Activated CD8-positive, alpha-beta memory T cell treated with anti-CD3 and anti-CD28 coated beads, Interleukin-2, amount 10 ng/mL, durations not matched to agents 7 days and 5 days (primary cell): Measurements from ENCODE around the gene CTDSP2. TPM values are rescaled to one million over a fixed set of nuclear protein-coding genes. Genes with fewer than 3 reads are reported as not detected.
"Not testable (repeated sequence)": the region's sequence is repeated elsewhere in the genome, so short reads cannot be mapped to it uniquely, and the experiment has no call there.

Source experiments
- ATAC-seq: fragments of 150-1000 bp; cut with Tn5 transposase; one replicate; pipeline ENCODE4 v1.10.0; 2021; ENCODE audit warnings: moderate library complexity
- CTCF ChIA-PET: fragments of 350-600 bp; sonication (Branson Sonifier 250); formaldehyde crosslinking; loops from one replicate; lab custom pipeline; 2021; ENCODE audit warnings: antibody characterized with exemption; lab: Charles Lee
- DNase-seq: peaks from one replicate; pipeline ENCODE4 v3.0.0-alpha.2; 2020
- H3K27ac Mint-ChIP-seq: one replicate; pipeline ENCODE4 v1.8.0; 2021; ENCODE audit warnings: mild to moderate bottlenecking, mixed read lengths
- H3K27me3 Mint-ChIP-seq: one replicate; pipeline ENCODE4 v1.8.0; 2021; ENCODE audit warnings: mixed read lengths
- H3K36me3 Mint-ChIP-seq: one replicate; pipeline ENCODE4 v1.8.0; 2021; ENCODE audit warnings: mild to moderate bottlenecking, mixed read lengths
- H3K4me1 Mint-ChIP-seq: one replicate; pipeline ENCODE4 v1.8.0; 2021; ENCODE audit warnings: mixed read lengths
- H3K4me3 Mint-ChIP-seq: one replicate; pipeline ENCODE4 v1.8.0; 2021; ENCODE audit warnings: mild to moderate bottlenecking, moderate library complexity, mixed read lengths
- H3K9me3 Mint-ChIP-seq: one replicate; pipeline ENCODE4 v1.8.0; 2022; ENCODE audit warnings: low read depth, mixed read lengths
- total RNA-seq, 2 experiments: library from RNA; stranded (reverse); gene quantifications; one replicate each; pipeline ENCODE4 v1.2.3, GENCODE V29; 2021

CTDSP2 gene
- total RNA-seq, 2 experiments from 2014 or later = 76.2 to 103 TPM

DNA sequence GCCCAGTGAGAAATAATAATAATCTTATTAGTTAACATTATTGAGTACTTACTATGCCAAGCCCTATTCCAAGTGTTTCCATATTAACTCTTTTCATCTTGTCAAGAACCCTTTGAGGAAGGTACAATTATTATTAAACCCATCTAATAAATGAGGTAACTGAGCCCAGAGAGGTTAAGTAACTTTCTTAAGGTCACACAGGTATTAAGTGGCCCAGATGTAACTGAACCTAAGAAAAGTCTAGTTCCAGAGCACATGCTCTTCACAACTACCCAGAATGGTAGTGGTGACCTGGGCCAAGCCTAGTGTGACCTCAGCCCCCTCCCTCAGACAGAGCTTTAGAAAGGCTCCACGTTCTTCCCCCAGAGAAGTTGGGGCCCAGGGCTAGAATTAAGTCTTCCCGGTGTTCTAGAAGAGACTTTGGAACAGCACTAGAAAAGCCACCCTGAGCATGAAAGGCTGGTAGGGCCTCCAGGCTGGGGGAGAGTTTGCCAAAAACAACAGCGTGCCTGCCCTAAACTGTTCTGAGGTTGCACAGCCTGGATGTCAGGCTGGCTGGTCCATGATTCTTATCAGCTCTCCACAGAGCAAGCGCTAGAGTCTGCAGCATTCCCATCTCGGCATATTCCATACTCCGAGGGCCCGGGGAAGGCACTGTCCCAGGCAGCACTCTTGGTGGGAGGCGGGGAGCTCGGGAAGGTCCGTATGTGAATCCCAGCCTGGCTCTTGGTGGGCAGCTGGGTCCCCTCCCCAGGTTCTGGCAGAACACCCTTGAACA lies 41.3 kb upstream of the CTDSP2 start:
- H3K27me3 Mint-ChIP-seq = peaks cover 21% of the 10 kb centered on the region
- H3K4me3 Mint-ChIP-seq = no peak overlapping the region
- no peaks in the 10 kb centered on the region for H3K9me3 Mint-ChIP-seq
- no peak for DNase-seq
- CTCF ChIA-PET = interaction anchor here (0.8 to 1.6 kb wide), 5 partner anchors 11 to 52 kb away, joined by 3 to 11 read pairs (median 4); no protein-coding TSS in a partner anchor
- H3K27ac Mint-ChIP-seq = no peak overlapping the region
- ATAC-seq = no peak
- H3K36me3 Mint-ChIP-seq = peaks cover 4% of the 10 kb centered on the region
- peaks cover 13% of the 10 kb centered on the region for H3K4me1 Mint-ChIP-seq

DNA sequence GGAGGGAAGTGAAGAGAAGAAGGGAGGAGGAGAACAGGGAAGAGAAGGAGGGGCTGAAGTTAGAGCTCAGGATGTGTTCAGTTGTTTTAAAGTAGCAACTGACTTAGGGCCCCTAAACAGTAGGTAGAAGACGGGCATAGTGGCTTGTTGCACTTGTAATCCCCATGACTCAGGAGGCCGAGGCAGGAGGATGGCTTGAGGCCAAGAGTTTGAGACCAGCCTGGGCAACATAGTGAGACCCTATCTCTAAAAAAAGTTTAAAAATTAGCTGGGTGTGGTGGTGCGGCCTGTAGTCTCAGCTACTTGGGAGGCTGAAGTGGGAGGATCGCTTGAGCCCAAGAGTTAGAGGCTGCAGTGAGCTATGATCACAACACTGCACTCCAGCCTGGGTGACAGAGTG lies 40.4 kb upstream of the CTDSP2 start:
- not testable (repeated sequence) for ATAC-seq, DNase-seq, H3K36me3 Mint-ChIP-seq, H3K4me3 Mint-ChIP-seq, H3K27ac Mint-ChIP-seq, H3K9me3 Mint-ChIP-seq
- CTCF ChIA-PET = interaction anchor here (1.4 kb wide), 1 partner anchor 51 kb away, joined by 4 read pairs; no protein-coding TSS in a partner anchor
- Mint-ChIP-seq H3K27me3 (peaks cover 17% of the 10 kb centered on the region), H3K4me1 (peaks cover 13% of the 10 kb centered on the region)

DNA sequence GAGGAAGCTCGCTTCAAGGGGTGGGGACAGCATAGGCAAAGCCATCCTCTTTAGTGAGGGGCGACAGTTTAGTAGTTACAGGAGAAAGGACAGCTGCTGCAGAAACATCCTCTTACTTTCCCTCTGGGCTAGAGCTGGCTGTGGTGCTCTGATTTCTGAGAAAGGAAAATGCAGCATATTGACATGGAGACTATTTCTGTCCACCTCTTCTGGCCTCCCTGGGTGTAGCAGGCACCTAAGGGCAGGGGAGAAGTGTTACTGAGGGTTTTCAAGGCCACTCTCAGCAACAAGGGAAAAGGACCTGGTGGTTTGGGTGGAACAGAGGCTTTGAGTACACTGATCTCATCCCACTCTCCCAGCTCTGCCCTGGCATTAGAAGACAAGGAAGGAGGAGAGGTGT lies 40.0 kb upstream of the CTDSP2 start:
- peaks cover 4% of the 10 kb centered on the region for H3K36me3 Mint-ChIP-seq
- H3K4me3 Mint-ChIP-seq = no peak overlapping the region
- CTCF ChIA-PET = interaction anchor here (1.4 kb wide), 1 partner anchor 50 kb away, joined by 4 read pairs; no protein-coding TSS in a partner anchor
- DNase-seq (no peak), ATAC-seq (no peak)
- peaks cover 13% of the 10 kb centered on the region for H3K27me3 Mint-ChIP-seq
- H3K27ac Mint-ChIP-seq = no peak overlapping the region
- H3K4me1 Mint-ChIP-seq = peaks cover 13% of the 10 kb centered on the region
- H3K9me3 Mint-ChIP-seq = no peaks in the 10 kb centered on the region

DNA sequence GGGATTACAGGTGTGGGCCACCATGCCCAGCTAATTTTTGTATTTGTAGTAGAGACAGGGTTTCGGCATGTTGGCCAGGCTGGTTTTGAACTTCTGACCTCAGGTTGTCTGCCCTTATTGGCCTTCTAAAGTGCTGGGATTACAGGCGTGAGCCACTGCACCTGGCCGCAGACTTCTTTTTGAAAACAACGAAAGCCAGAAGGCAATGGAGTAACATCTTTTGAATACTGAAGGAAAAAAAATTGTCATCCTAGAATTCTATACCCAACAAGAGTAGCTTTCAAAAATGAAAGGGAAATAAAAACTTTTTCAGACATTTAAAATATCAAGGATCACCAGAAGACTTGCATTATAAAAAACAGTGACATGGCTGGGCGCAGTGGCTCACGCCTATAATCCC lies 38.7 kb upstream of the CTDSP2 start:
- CTCF ChIA-PET = no interaction called here
- peaks cover 13% of the 10 kb centered on the region for H3K4me1 Mint-ChIP-seq

DNA sequence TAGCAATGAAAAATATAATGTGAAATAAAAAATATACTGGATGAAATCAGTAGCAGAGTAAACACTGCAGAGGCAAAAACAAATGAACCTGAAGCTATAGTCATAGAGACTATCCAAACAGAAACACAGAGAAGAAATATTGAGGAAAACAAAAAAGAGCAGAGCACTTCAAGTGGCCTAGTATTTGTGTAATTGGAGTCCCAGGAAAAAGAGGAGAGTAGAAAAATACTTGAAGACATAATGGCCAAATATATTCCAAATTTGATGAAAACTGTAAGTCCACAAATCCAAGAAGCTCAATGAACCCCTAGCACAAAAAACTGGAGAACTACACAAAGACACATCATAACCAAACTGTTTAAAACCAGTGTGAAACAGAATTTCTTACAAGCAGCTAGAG lies 37.2 kb upstream of the CTDSP2 start:
- CTCF ChIA-PET = no interaction called here
- no peak for ATAC-seq
- peaks cover 4% of the 10 kb centered on the region for H3K36me3 Mint-ChIP-seq
- no peak overlapping the region for H3K27ac Mint-ChIP-seq
- H3K9me3 Mint-ChIP-seq = no peaks in the 10 kb centered on the region
- H3K27me3 Mint-ChIP-seq = peaks cover 3% of the 10 kb centered on the region
- H3K4me1 Mint-ChIP-seq = peaks cover 10% of the 10 kb centered on the region
- no peak overlapping the region for H3K4me3 Mint-ChIP-seq
- DNase-seq = no peak

More for the DNA sequence above, 38.7 kb upstream of the CTDSP2 start:
- no peak overlapping the region for H3K4me3 Mint-ChIP-seq
- no peak overlapping the region for H3K27ac Mint-ChIP-seq
- no peak for DNase-seq
- no peak for ATAC-seq
- peaks cover 4% of the 10 kb centered on the region for H3K36me3 Mint-ChIP-seq
- no peaks in the 10 kb centered on the region for H3K9me3 Mint-ChIP-seq
- H3K27me3 Mint-ChIP-seq = peaks cover 6% of the 10 kb centered on the region

DNA sequence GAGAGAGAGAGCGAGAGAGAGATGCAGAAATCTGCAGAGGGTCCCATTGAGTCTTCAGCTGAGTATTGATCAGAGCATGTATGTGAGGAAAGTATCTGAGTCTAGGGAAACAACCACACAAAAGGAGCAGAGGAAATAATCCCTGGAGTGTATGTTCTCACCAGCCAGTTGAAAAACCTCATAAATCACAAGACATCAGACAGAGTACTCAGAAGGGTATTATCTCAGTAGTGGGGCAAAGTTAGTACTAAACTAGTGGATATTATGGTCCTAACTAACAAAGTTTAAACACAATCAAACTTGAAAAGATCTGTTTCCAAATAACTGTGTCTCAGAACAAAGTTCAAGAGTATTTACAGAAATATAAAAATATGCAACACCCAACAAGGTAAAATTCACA lies 36.5 kb upstream of the CTDSP2 start:
- ATAC-seq (no peak), DNase-seq (no peak)
- Mint-ChIP-seq H3K9me3 (no peaks in the 10 kb centered on the region), H3K36me3 (peaks cover 4% of the 10 kb centered on the region), H3K4me3 (no peak overlapping the region), H3K27ac (no peak overlapping the region), H3K27me3 (peaks cover 2% of the 10 kb centered on the region), H3K4me1 (peaks cover 5% of the 10 kb centered on the region)
- CTCF ChIA-PET = interaction anchor here (0.7 kb wide), 1 partner anchor 21 kb away, joined by 3 read pairs; no protein-coding TSS in a partner anchor

DNA sequence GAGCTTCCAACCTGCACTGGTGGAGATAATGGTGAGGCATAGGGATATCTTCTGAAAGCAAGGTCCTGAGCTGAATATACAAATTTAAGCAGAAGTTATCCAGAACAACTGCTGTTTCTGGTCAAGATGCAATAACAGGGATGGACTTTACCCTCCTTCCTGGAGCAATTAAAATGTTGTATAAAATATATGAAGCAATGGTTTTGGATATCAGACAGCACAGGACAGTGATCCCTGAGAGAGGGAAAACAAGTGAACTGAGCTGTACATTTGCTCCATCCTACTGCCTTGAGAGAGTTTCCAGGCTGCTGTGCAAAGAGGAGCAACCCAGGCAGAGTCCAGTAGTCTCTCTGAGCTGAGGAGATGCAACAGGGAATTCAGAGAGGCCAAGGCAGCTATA lies 36.0 kb upstream of the CTDSP2 start:
- no peak for ATAC-seq
- CTCF ChIA-PET = interaction anchor here (0.7 to 1.5 kb wide), 2 partner anchors 16 to 21 kb away, joined by 3 to 4 read pairs; no protein-coding TSS in a partner anchor
- DNase-seq = no peak
- H3K4me3 Mint-ChIP-seq = no peak overlapping the region
- H3K27me3 Mint-ChIP-seq = peaks cover 2% of the 10 kb centered on the region
- peaks cover 4% of the 10 kb centered on the region for H3K36me3 Mint-ChIP-seq
- peaks cover under 1% of the 10 kb centered on the region for H3K4me1 Mint-ChIP-seq
- no peaks in the 10 kb centered on the region for H3K9me3 Mint-ChIP-seq
- no peak overlapping the region for H3K27ac Mint-ChIP-seq

DNA sequence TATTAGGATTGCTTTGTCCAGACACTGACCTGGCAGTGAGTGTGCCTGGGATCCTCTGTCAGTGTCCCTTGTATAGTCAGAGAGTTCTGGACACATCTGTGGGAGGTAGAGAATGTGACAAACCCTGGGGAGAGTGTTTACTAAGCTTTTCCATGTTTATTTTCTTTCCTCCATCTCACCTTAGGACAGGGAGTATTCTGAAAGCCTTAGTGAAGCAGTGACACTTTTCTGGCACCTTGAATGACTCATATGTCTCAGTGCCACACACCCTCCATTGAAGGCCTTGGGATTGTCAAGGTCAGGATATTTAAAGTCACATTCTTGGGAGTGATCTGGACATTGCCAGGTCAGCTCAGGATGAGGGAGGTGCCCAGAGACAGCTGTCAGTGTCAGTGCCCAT lies 34.9 kb upstream of the CTDSP2 start:
- Mint-ChIP-seq H3K4me3 (no peak overlapping the region), H3K36me3 (peaks cover 4% of the 10 kb centered on the region), H3K27me3 (peaks cover 5% of the 10 kb centered on the region), H3K4me1 (peaks cover 2% of the 10 kb centered on the region), H3K9me3 (no peaks in the 10 kb centered on the region), H3K27ac (no peak overlapping the region)
- no peak for ATAC-seq
- CTCF ChIA-PET = interaction anchor here (1.5 kb wide), 1 partner anchor 17 kb away, joined by 4 read pairs; no protein-coding TSS in a partner anchor
- DNase-seq = no peak

DNA sequence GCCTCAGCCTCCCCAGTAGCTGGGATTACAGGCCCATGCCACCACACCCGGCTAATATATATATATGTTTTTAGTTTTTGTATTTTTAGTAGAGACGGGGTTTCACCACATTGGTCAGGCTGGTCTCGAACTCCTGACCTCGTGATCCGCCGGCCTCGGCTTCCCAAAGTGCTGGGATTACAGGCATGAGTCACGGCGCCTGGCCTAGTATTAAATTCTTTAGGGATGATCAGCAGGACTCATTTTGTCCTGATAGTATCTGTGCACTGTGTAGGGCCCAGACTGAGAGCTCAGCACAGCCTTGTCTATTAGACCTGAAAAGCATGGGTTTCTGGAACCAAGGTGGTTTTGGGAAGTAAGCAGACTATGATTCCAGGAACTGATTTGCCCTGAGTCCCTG lies 34.5 kb upstream of the CTDSP2 start:
- not testable (repeated sequence) for H3K36me3 Mint-ChIP-seq, H3K9me3 Mint-ChIP-seq, H3K27ac Mint-ChIP-seq, H3K4me3 Mint-ChIP-seq, H3K27me3 Mint-ChIP-seq, ATAC-seq, H3K4me1 Mint-ChIP-seq, DNase-seq
- CTCF ChIA-PET = interaction anchor here (0.9 to 1.5 kb wide), 2 partner anchors 17 to 35 kb away, joined by 3 to 4 read pairs; no protein-coding TSS in a partner anchor

DNA sequence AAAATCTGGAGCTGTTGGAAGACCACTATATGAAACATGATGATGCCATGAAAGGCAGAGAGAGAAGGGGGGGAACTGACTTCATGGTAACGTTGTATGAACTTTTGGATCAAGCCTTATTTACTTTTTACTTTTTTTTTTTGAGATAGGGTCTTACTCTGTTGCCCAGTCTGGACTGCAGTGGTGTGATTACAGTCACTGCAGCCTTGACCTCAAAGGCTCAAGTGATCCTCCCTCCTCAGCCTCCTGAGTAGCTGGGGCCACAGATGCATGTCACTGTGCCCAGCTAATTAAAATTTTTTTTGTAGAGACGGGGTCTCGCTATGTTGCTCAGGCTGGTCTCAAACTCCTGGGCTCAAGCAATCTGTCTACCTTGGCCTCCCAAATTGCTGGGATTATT lies 31.3 kb upstream of the CTDSP2 start:
- CTCF ChIA-PET = interaction anchor here (2.7 kb wide), 1 partner anchor 28 kb away, joined by 10 read pairs; no protein-coding TSS in a partner anchor
- no peak for DNase-seq
- Mint-ChIP-seq H3K4me1 (peaks cover 10% of the 10 kb centered on the region), H3K4me3 (no peak overlapping the region), H3K9me3 (no peaks in the 10 kb centered on the region), H3K36me3 (no peaks in the 10 kb centered on the region), H3K27ac (no peak overlapping the region), H3K27me3 (peaks cover 5% of the 10 kb centered on the region)
- no peak for ATAC-seq

DNA sequence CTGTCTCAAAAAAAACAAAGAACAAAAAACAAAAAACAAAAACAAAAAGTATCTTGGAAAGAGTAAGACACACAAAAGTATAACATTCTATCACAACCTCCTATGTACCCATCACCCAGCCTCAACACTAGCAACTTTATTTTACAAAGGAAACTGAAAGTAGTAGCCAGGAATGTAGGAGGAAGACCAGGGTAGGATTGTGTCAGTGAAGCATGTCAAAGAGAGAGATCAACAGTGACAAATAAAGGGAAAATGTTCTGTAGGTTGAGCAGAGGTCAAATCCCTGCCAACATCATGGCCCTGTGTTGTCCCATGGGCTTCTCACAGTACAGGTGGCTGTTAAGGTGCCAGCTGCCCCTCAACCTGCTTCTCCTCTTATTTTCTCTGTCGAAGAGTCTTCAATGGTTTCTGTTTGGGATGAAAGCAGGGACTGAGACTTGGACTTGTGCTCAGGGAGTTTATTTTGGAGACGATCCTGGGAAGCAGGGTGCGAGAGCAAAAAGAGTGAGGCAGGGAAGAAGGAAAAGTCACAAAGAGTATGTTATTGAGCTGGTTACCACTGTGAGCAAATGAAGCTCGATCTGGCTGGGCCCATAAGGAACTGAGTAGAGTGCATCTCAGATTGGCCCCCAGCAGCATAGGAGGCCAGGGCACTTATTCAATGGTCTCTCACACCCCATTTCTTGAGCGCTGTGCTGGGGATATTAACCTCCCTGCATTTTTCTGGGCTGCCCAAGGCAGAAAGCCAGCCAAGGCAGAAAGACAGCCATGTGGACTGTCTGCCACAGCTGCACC lies 29.4 kb upstream of the CTDSP2 start:
- peaks cover 7% of the 10 kb centered on the region for H3K27me3 Mint-ChIP-seq
- H3K4me1 Mint-ChIP-seq = peaks cover 10% of the 10 kb centered on the region
- no peak overlapping the region for H3K4me3 Mint-ChIP-seq
- no peak for ATAC-seq
- H3K36me3 Mint-ChIP-seq = no peaks in the 10 kb centered on the region
- no peak for DNase-seq
- H3K9me3 Mint-ChIP-seq = no peaks in the 10 kb centered on the region
- H3K27ac Mint-ChIP-seq = no peak overlapping the region
- CTCF ChIA-PET = no interaction called here

DNA sequence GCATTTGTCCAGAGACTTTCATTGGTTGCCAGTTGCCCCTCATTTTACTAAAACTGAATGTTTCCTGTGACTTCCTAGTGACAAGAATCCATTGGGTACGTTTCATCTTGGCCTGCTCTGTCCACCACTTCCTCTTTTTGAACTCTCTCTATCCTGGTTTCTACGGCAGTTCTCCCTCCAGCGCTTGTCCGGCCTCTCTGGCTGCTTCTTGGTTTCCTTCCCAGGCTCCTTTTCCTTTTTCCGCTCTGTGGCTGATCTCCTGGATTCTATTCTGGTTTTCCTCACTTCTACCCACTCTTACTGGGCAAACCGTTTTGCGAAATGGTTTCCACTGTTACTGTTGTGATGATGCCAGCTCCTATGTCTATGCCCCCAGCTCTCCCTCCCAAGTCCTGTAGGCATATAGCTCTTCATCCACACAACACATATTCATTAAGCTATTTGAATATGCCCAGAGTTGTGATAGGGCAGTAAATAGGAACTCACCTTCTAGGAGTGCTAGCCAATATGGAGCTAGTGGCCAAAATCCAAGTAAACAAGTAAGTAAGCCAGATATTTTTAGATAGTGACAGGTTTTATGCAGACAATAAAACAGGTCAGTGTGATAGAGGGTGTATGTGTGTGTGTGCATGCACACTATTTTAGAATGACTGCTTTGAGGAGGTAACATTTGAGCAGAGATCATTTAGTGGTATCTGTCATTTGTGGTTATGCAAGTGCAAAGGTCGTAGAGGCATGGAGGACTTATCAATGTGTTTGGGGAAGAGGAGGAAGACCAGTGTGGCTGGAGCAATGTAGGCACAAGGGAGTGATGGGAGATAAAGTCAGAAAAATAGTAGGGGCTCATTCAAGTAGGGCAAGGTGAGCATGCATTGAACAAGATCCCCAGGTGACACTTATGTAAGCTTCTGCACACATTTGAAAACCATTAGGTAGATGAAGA lies 27.9 kb upstream of the CTDSP2 start:
- no peak overlapping the region for H3K27ac Mint-ChIP-seq
- H3K9me3 Mint-ChIP-seq = no peaks in the 10 kb centered on the region
- no peaks in the 10 kb centered on the region for H3K36me3 Mint-ChIP-seq
- H3K4me3 Mint-ChIP-seq = no peak overlapping the region
- peaks cover 7% of the 10 kb centered on the region for H3K27me3 Mint-ChIP-seq
- DNase-seq = no peak
- peaks cover 10% of the 10 kb centered on the region for H3K4me1 Mint-ChIP-seq
- no peak for ATAC-seq
- CTCF ChIA-PET = interaction anchor here (1.3 kb wide), 1 partner anchor 23 kb away, joined by 3 read pairs; no protein-coding TSS in a partner anchor
